Gastroesophageal sphincter (tissue), 3 donors: ENCODE measurements around the gene SERPINA12.

Experiments
- POLR2A ChIP-seq, 2 donors: fragments of 450-650 bp; IDR thresholded peaks; one replicate each; pipeline ENCODE4 v1.6.1; 2017; ENCODE audit warnings: antibody characterized with exemption in 2 of 2, mild to moderate bottlenecking in 2 of 2, moderate library complexity in 1 of 2
- POLR2AphosphoS5 ChIP-seq: sonication (generic); formaldehyde crosslinking; IDR thresholded peaks from one replicate; pipeline ENCODE4 v1.6.1; 2017; ENCODE audit warnings: antibody characterized with exemption
- TF ChIP-seq, protein P1 (sequence below), 4 experiments: fragments of 200-600 bp in 2 of 4; fragments of 450-650 bp in 2 of 4; sonication (generic) in 1 of 4; IDR thresholded peaks; one replicate each; pipeline ENCODE4 v1.5.1; 2017 to 2019; ENCODE audit warnings: antibody characterized with exemption in 4 of 4, mild to moderate bottlenecking in 2 of 4, moderate library complexity in 2 of 4

DNA sequence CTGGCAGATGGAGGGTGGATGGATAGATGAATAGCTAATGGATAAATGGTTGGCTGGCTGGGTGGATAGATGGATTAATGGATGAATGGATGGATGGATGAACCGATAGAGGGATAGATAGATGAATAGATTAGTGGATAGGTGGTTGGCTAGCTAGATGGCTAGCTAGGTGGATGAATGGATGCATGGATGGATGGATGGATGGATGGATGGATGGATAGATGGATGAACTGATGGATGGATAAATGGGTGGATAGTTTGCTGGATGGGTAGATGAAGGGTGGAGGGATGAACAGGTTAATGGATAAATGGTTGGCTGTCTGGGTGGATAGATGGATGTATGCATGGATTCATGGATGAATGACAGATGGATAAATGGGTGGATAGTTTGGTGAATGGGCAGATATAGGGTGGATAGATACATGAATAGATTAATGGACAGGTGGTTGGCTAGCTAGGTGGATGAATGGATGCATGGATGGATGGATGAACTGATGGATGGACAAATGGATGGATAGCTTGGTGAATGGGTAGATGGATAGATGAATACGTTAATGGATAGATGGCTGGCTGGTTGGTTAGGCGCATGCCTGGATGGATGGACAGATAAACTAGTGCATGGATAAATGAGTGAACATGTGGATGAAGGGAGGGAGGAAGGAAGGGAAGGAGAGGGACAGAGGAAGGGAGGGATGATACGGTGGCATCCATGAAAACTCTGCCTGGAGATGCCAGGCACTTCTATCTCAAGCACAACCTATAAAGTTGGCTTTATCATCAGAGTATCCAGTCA is 41.3 kb downstream of the SERPINA12 start:
- TF ChIP-seq, protein P1, sequence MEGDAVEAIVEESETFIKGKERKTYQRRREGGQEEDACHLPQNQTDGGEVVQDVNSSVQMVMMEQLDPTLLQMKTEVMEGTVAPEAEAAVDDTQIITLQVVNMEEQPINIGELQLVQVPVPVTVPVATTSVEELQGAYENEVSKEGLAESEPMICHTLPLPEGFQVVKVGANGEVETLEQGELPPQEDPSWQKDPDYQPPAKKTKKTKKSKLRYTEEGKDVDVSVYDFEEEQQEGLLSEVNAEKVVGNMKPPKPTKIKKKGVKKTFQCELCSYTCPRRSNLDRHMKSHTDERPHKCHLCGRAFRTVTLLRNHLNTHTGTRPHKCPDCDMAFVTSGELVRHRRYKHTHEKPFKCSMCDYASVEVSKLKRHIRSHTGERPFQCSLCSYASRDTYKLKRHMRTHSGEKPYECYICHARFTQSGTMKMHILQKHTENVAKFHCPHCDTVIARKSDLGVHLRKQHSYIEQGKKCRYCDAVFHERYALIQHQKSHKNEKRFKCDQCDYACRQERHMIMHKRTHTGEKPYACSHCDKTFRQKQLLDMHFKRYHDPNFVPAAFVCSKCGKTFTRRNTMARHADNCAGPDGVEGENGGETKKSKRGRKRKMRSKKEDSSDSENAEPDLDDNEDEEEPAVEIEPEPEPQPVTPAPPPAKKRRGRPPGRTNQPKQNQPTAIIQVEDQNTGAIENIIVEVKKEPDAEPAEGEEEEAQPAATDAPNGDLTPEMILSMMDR (IDR thresholded peaks at IDR 0.05), result no peak
- no peak for TF ChIP-seq POLR2A (IDR thresholded peaks at IDR 0.05)
- TF ChIP-seq POLR2AphosphoS5, result no peak
